H1 (cell line): ENCODE data around the gene UBL5. TPM values are rescaled to one million over a fixed set of nuclear protein-coding genes. Genes with fewer than 3 reads are reported as not detected.
A peak's percentile ranks its signal among the peaks of the same experiment; 100 is the strongest.

ENCODE experiments used
- CREB1 ChIP-seq: IDR thresholded peaks from 2 replicates; pipeline ENCODE4 v1.6.1; 2012; ENCODE audit warnings: inconsistent platforms
- NANOG ChIP-seq: IDR thresholded peaks from 2 replicates; pipeline ENCODE4 v1.6.1; 2011; ENCODE audit warnings: low read length, low read depth, mild to moderate bottlenecking, inconsistent platforms; ENCODE audit not compliant: insufficient read depth, poor library complexity, severe bottlenecking
- PHF8 ChIP-seq: fragments of 200-600 bp; sonication (generic); conservative IDR thresholded peaks from 2 replicates; pipeline ENCODE4 v1.7.1; 2012; ENCODE audit warnings: low read depth, mild to moderate bottlenecking, inconsistent platforms, low read length, moderate library complexity
- RBBP5 ChIP-seq: IDR thresholded peaks from 2 replicates; pipeline ENCODE4 v1.7.1; 2012; ENCODE audit warnings: low read depth, mild to moderate bottlenecking, inconsistent platforms, low read length, moderate library complexity, borderline replicate concordance
- SIN3A ChIP-seq, 2 experiments: IDR thresholded peaks in 1 of 2; conservative IDR thresholded peaks in 1 of 2; 2 replicates each; pipeline ENCODE4 v1.6.1; 2011 to 2012; ENCODE audit warnings: low read length in 2 of 2, improper control_type of control experiment in 1 of 2, low read depth in 1 of 2, mild to moderate bottlenecking in 1 of 2
- SP2 ChIP-seq: IDR thresholded peaks from 2 replicates; pipeline ENCODE4 v1.6.1; 2012; ENCODE audit warnings: mild to moderate bottlenecking, low read length, inconsistent platforms
- SP4 ChIP-seq: IDR thresholded peaks from 2 replicates; pipeline ENCODE4 v1.6.1; 2012; ENCODE audit warnings: low read length, inconsistent platforms
- TBP ChIP-seq: IDR thresholded peaks from 2 replicates; pipeline ENCODE4 v1.6.1; 2011; ENCODE audit warnings: low read depth, low read length, improper control_type of control experiment
- polyA plus RNA-seq, 7 experiments: library from polyadenylated mRNA; depleted of rRNA in 3 of 7; stranded (reverse) in 5 of 7; unstranded in 2 of 7; fragments of >200 nt in 5 of 7; fragments of 200-250 nt in 2 of 7; gene quantifications; 1 replicate in 5 of 7; 2 replicates in 1 of 7; 4 replicates in 1 of 7; pipeline versions ENCODE4 v1.2.1 to v1.2.3, GENCODE V29; 2011 to 2013; ENCODE audit warnings: missing spikeins in 2 of 7, mixed read lengths in 2 of 7
- total RNA-seq: library from RNA; stranded (reverse); fragmentation: NEBNext Ultra II Directional; extraction: Animal tissue kit (Norgen Biotek cat#: 25700); gene quantifications from 2 replicates; pipeline ENCODE4 v1.2.1, GENCODE V29; 2021
- TF ChIP-seq, protein P1 (sequence below): IDR thresholded peaks from 2 replicates; pipeline ENCODE4 v1.6.1; 2012; ENCODE audit warnings: inconsistent platforms
- TF ChIP-seq, protein P2 (sequence below): fragments of 300-600 bp; sonication (generic); IDR thresholded peaks from 2 replicates; pipeline ENCODE4 v1.7.1; 2012; ENCODE audit warnings: low read length, moderate library complexity, mild to moderate bottlenecking, inconsistent platforms; ENCODE audit not compliant: insufficient replicate concordance

The UBL5 gene
- total and polyA plus RNA-seq, 2 of the 8 experiments (the other 6 are each of a cell fraction or from before 2014, with no cell fraction given): 416 to 1,209 TPM

DNA sequence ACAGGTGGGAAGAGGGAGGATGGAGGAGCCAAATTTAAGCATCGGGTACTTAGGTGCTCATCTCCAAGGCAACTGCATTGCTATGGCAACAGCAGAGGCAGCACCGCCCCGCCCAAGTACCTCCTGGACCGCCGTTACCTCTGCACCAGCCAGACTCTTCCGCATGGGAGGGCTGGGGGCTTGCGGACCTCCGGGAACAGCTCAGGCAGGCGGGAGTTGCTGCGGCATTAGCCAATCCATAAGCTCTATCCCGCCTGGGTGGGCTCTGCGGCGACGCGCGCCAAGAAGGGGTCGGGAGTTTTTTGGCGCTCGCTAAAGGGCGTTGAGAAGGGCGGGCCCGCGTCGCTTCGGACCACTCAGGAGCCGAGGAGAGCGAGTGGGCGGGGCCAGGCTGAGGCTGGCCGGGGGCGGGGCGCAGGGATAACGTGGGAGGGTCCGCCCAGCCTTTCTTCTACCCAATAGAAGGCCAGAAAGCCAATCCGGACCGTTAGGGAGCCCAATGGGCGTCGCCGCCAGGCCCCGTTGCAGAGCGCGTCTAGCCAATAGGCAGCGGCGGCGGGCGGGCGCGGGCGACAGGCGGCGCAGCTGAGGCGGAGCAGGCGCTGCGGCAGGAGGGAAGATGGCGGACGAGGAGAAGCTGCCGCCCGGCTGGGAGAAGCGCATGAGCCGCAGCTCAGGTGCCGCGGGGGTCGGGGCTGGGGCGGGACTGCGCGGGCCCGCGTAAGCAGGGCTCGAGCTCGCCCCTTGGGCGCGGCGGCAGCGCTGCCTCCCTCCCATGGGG lies 7.2 kb downstream of the UBL5 start, which contains the start of gene PIN1 (continued):
- TF ChIP-seq NANOG (no peak), SIN3A (conservative IDR thresholded peaks at IDR 0.05 in 1 of 2, IDR thresholded peaks at IDR 0.05 in 1 of 2; ENCODE audit: low read depth in 1 of 2, low read length in 2 of 2) (peak in 1 of 2 experiments; percentile 64; a peak in 1 of 4 replicates), TBP (peak; percentile 73; the same call in 1 of the 2 replicates), RBBP5 (no peak), CREB1 (peak; percentile 95), SP2 (peak; percentile 63), PHF8 (peak; percentile 88), SP4 (peak; percentile 91)
- TF ChIP-seq, protein P1, sequence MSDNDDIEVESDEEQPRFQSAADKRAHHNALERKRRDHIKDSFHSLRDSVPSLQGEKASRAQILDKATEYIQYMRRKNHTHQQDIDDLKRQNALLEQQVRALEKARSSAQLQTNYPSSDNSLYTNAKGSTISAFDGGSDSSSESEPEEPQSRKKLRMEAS: peak; percentile 50
- TF ChIP-seq, protein P2, sequence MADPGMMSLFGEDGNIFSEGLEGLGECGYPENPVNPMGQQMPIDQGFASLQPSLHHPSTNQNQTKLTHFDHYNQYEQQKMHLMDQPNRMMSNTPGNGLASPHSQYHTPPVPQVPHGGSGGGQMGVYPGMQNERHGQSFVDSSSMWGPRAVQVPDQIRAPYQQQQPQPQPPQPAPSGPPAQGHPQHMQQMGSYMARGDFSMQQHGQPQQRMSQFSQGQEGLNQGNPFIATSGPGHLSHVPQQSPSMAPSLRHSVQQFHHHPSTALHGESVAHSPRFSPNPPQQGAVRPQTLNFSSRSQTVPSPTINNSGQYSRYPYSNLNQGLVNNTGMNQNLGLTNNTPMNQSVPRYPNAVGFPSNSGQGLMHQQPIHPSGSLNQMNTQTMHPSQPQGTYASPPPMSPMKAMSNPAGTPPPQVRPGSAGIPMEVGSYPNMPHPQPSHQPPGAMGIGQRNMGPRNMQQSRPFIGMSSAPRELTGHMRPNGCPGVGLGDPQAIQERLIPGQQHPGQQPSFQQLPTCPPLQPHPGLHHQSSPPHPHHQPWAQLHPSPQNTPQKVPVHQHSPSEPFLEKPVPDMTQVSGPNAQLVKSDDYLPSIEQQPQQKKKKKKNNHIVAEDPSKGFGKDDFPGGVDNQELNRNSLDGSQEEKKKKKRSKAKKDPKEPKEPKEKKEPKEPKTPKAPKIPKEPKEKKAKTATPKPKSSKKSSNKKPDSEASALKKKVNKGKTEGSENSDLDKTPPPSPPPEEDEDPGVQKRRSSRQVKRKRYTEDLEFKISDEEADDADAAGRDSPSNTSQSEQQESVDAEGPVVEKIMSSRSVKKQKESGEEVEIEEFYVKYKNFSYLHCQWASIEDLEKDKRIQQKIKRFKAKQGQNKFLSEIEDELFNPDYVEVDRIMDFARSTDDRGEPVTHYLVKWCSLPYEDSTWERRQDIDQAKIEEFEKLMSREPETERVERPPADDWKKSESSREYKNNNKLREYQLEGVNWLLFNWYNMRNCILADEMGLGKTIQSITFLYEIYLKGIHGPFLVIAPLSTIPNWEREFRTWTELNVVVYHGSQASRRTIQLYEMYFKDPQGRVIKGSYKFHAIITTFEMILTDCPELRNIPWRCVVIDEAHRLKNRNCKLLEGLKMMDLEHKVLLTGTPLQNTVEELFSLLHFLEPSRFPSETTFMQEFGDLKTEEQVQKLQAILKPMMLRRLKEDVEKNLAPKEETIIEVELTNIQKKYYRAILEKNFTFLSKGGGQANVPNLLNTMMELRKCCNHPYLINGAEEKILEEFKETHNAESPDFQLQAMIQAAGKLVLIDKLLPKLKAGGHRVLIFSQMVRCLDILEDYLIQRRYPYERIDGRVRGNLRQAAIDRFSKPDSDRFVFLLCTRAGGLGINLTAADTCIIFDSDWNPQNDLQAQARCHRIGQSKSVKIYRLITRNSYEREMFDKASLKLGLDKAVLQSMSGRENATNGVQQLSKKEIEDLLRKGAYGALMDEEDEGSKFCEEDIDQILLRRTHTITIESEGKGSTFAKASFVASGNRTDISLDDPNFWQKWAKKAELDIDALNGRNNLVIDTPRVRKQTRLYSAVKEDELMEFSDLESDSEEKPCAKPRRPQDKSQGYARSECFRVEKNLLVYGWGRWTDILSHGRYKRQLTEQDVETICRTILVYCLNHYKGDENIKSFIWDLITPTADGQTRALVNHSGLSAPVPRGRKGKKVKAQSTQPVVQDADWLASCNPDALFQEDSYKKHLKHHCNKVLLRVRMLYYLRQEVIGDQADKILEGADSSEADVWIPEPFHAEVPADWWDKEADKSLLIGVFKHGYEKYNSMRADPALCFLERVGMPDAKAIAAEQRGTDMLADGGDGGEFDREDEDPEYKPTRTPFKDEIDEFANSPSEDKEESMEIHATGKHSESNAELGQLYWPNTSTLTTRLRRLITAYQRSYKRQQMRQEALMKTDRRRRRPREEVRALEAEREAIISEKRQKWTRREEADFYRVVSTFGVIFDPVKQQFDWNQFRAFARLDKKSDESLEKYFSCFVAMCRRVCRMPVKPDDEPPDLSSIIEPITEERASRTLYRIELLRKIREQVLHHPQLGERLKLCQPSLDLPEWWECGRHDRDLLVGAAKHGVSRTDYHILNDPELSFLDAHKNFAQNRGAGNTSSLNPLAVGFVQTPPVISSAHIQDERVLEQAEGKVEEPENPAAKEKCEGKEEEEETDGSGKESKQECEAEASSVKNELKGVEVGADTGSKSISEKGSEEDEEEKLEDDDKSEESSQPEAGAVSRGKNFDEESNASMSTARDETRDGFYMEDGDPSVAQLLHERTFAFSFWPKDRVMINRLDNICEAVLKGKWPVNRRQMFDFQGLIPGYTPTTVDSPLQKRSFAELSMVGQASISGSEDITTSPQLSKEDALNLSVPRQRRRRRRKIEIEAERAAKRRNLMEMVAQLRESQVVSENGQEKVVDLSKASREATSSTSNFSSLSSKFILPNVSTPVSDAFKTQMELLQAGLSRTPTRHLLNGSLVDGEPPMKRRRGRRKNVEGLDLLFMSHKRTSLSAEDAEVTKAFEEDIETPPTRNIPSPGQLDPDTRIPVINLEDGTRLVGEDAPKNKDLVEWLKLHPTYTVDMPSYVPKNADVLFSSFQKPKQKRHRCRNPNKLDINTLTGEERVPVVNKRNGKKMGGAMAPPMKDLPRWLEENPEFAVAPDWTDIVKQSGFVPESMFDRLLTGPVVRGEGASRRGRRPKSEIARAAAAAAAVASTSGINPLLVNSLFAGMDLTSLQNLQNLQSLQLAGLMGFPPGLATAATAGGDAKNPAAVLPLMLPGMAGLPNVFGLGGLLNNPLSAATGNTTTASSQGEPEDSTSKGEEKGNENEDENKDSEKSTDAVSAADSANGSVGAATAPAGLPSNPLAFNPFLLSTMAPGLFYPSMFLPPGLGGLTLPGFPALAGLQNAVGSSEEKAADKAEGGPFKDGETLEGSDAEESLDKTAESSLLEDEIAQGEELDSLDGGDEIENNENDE: no peak
